Neural progenitor cell (in vitro differentiated cells): ENCODE measurements around the gene FHL3. TPM values are rescaled to one million over a fixed set of nuclear protein-coding genes. Genes with fewer than 3 reads are reported as not detected.

ENCODE experiments used
- DNase-seq: peaks from one replicate; pipeline ENCODE4 v3.0.0-alpha.2; 2016; ENCODE audit warnings: low spot score
- H2AFZ ChIP-seq: fragments of 200-600 bp; sonication (generic); replicated peaks from 2 replicates; pipeline ENCODE4 v1.6.1; 2016; ENCODE audit warnings: antibody characterized with exemption
- H3F3A ChIP-seq: fragments of 200-600 bp; sonication (generic); 2 replicates; pipeline ENCODE4 v1.6.1; 2016; ENCODE audit warnings: antibody characterized with exemption, low read depth
- H3K27ac ChIP-seq: fragments of 200-600 bp; sonication (generic); 2 replicates; pipeline ENCODE4 v1.5.1; 2016; ENCODE audit warnings: mild to moderate bottlenecking
- H3K27me3 ChIP-seq: fragments of 200-600 bp; sonication (generic); 2 replicates; pipeline ENCODE4 v1.6.1; 2016; ENCODE audit warnings: mild to moderate bottlenecking, moderate library complexity
- H3K36me3 ChIP-seq: fragments of 200-600 bp; sonication (generic); 2 replicates; pipeline ENCODE4 v1.5.1; 2016
- H3K4me1 ChIP-seq: fragments of 200-600 bp; sonication (generic); 2 replicates; pipeline ENCODE4 v1.6.1; 2016; ENCODE audit warnings: mixed run types
- H3K4me2 ChIP-seq: fragments of 200-600 bp; sonication (generic); 2 replicates; pipeline ENCODE4 v1.6.1; 2016
- H3K4me3 ChIP-seq: fragments of 200-600 bp; sonication (generic); 2 replicates; pipeline ENCODE4 v1.5.1; 2016
- H3K79me2 ChIP-seq: fragments of 200-600 bp; sonication (generic); 2 replicates; pipeline ENCODE4 v1.6.1; 2016; ENCODE audit warnings: low read depth
- H3K9ac ChIP-seq: fragments of 200-600 bp; sonication (generic); 2 replicates; pipeline ENCODE4 v1.6.1; 2016
- H3K9me3 ChIP-seq: fragments of 200-600 bp; sonication (generic); 2 replicates; pipeline ENCODE4 v1.5.1; 2016; ENCODE audit warnings: low read depth
- H4K20me1 ChIP-seq: fragments of 200-600 bp; sonication (generic); 2 replicates; pipeline ENCODE4 v1.6.1; 2016; ENCODE audit warnings: low read depth
- H3K27ac Mint-ChIP-seq: 3 replicates; pipeline ENCODE4 v1.8.0; 2021; ENCODE audit warnings: mixed read lengths
- H3K27me3 Mint-ChIP-seq: 2 replicates; pipeline ENCODE4 v1.8.0; 2022; ENCODE audit warnings: low read depth, mild to moderate bottlenecking, inconsistent platforms, moderate library complexity, mixed read lengths; ENCODE audit not compliant: insufficient read depth
- H3K36me3 Mint-ChIP-seq: 3 replicates; pipeline ENCODE4 v1.8.0; 2021; ENCODE audit warnings: mixed read lengths
- H3K4me1 Mint-ChIP-seq: 3 replicates; pipeline ENCODE4 v1.8.0; 2021; ENCODE audit warnings: mixed read lengths
- H3K4me3 Mint-ChIP-seq: 3 replicates; pipeline ENCODE4 v1.8.0; 2021; ENCODE audit warnings: mild to moderate bottlenecking, moderate library complexity, mixed read lengths
- H3K9me3 Mint-ChIP-seq: 3 replicates; pipeline ENCODE4 v1.8.0; 2020; ENCODE audit warnings: mixed read lengths
- CTCF ChIP-seq: fragments of 200-600 bp; sonication (generic); IDR thresholded peaks from 2 replicates; pipeline ENCODE4 v1.5.1; 2017; ENCODE audit warnings: antibody characterized with exemption, mild to moderate bottlenecking
- EZH2 ChIP-seq: fragments of 200-600 bp; sonication (generic); IDR thresholded peaks from 2 replicates; pipeline ENCODE4 v1.6.1; 2017; ENCODE audit warnings: antibody characterized with exemption, mild to moderate bottlenecking, moderate library complexity
- EZH2phosphoT487 ChIP-seq: fragments of 200-600 bp; sonication (generic); IDR thresholded peaks from 2 replicates; pipeline ENCODE4 v1.6.1; 2017; ENCODE audit warnings: antibody characterized with exemption
- total RNA-seq: library from RNA; depleted of rRNA; stranded (reverse); fragments of >200 nt; gene quantifications from 2 replicates; pipeline ENCODE4 v1.2.3, GENCODE V29; 2015; ENCODE audit warnings: low replicate concordance

Gene FHL3
- total RNA-seq, 1 donor from 2014 or later = 8.1 TPM

- Histone ChIP-seq H3K4me1 (peaks cover 36% of the 10 kb centered on the region), H4K20me1 (peaks cover 64% of the 10 kb centered on the region), H3K4me3 (no peak overlapping the region), H2AFZ (no peak overlapping the region), H3K36me3 (peaks cover 2% of the 10 kb centered on the region), H3K27me3 (no peaks in the 10 kb centered on the region), H3K27ac (no peak overlapping the region), H3K4me2 (no peak overlapping the region), H3F3A (peaks cover 47% of the 10 kb centered on the region), H3K9me3 (no peaks in the 10 kb centered on the region), H3K79me2 (peaks cover 73% of the 10 kb centered on the region), H3K9ac (no peak overlapping the region)
- no peak for TF ChIP-seq CTCF
- no peak for TF ChIP-seq EZH2
- no peak for TF ChIP-seq EZH2phosphoT487
- Mint-ChIP-seq H3K4me3 (no peak overlapping the region), H3K4me1 (peaks cover 38% of the 10 kb centered on the region), H3K36me3 (peaks cover 11% of the 10 kb centered on the region), H3K9me3 (no peaks in the 10 kb centered on the region), H3K27me3 (peaks cover 28% of the 10 kb centered on the region), H3K27ac (peak overlapping the region; percentile 55)
- DNase-seq = no peak
These were observed 34.2 kb upstream of the FHL3 start for GRCh38 chr1:38039331-38040088.

GRCh38 chr1:38038861-38039260 is 33.5 kb upstream of the FHL3 start:
- Histone ChIP-seq H3K36me3 (peaks cover 2% of the 10 kb centered on the region), H3K27me3 (no peaks in the 10 kb centered on the region), H3F3A (peaks cover 40% of the 10 kb centered on the region), H3K9ac (no peak overlapping the region), H3K4me2 (no peak overlapping the region), H3K4me3 (no peak overlapping the region), H3K4me1 (peaks cover 36% of the 10 kb centered on the region), H3K27ac (no peak overlapping the region), H4K20me1 (peaks cover 59% of the 10 kb centered on the region), H3K79me2 (peaks cover 66% of the 10 kb centered on the region), H2AFZ (no peak overlapping the region), H3K9me3 (no peaks in the 10 kb centered on the region)
- Mint-ChIP-seq H3K27me3 (peaks cover 23% of the 10 kb centered on the region), H3K9me3 (no peaks in the 10 kb centered on the region), H3K36me3 (peaks cover 11% of the 10 kb centered on the region), H3K4me1 (peaks cover 41% of the 10 kb centered on the region), H3K27ac (no peak overlapping the region), H3K4me3 (no peak overlapping the region)
- no peak for TF ChIP-seq EZH2
- DNase-seq = no peak

GRCh38 chr1:38037221-38037939 is 32.1 kb upstream of the FHL3 start:
- no peak overlapping the region for H3K4me3 ChIP-seq
- H4K20me1 ChIP-seq = peaks cover 52% of the 10 kb centered on the region
- no peak overlapping the region for H3K4me3 Mint-ChIP-seq
- no peak overlapping the region for H3K4me2 ChIP-seq
- H3K9ac ChIP-seq = no peak overlapping the region
- no peaks in the 10 kb centered on the region for H3K9me3 Mint-ChIP-seq
- H3K9me3 ChIP-seq = no peaks in the 10 kb centered on the region
- peaks cover 24% of the 10 kb centered on the region for H3K4me1 ChIP-seq
- H3K36me3 Mint-ChIP-seq = peaks cover 2% of the 10 kb centered on the region
- H3K36me3 ChIP-seq = peaks cover 2% of the 10 kb centered on the region
- H3K27ac Mint-ChIP-seq = no peak overlapping the region
- H3K79me2 ChIP-seq = peaks cover 51% of the 10 kb centered on the region
- no peak overlapping the region for H3K27ac ChIP-seq
- peaks cover 9% of the 10 kb centered on the region for H3K27me3 Mint-ChIP-seq
- no peaks in the 10 kb centered on the region for H3K27me3 ChIP-seq
- H3F3A ChIP-seq = peaks cover 26% of the 10 kb centered on the region
- peaks cover 28% of the 10 kb centered on the region for H3K4me1 Mint-ChIP-seq
- TF ChIP-seq CTCF (no peak), EZH2phosphoT487 (no peak), EZH2 (no peak)
- H2AFZ ChIP-seq = no peak overlapping the region
- no peak for DNase-seq
